SK-N-MC (cell line): ENCODE results near the gene MAPK8.

Source experiments
- EZH2 ChIP-seq: fragments of 200-600 bp; sonication (generic); IDR thresholded peaks from one replicate; pipeline ENCODE4 v1.6.1; 2017; ENCODE audit warnings: antibody characterized with exemption
- FOXP2 ChIP-seq: optimal IDR thresholded peaks from 2 replicates; pipeline ENCODE3; 2011; ENCODE audit warnings: mild to moderate bottlenecking, moderate library complexity; ENCODE audit not compliant: insufficient read depth; ENCODE audit errors: extremely low read length, control extremely low read depth
- POLR2AphosphoS5 ChIP-seq: IDR thresholded peaks from 2 replicates; pipeline ENCODE4 v1.6.1; 2012; ENCODE audit warnings: mild to moderate bottlenecking, low read depth, low read length, borderline replicate concordance

DNA sequence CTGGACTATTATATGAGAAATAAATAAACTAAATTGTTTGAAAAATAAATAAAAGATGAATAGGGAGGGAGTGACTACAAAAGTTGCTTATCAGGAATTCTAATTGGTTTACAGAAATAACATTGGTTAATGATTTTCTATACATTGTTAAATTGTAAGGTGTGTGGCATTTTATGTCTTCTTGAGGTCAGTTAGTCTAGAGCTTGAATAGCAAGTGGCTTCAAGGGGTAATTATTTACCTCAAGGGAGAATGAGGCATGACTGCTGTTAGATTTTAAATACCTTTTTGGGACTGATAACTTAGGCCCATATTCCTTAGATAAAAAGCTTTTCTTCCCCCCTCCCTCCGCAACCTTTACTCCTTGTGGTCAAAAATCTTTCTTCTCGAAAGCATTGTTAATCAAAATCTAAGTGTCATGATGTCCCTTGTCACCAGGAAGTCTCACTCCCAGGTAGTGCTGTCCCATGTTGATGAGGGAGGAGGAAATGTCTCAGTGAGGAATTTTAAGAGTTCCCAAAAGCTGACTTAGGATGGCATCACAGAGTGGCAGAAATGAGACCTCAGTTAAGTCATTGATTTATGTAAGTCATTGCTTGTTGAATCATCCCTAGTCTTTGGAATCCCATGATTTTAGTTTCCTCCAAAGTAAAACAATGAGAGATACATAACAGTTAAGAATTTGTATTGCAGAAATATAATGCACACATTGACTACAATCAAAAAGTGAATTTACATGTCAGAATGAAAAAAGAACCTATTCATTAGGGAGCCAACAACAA is 71.5 kb downstream of the MAPK8 start:
- TF ChIP-seq EZH2 (no peak), POLR2AphosphoS5 (no peak), FOXP2 (no peak)
